GM20000 (cell line): ENCODE results near the gene EGLN3.

Experiments
- DNase-seq: peaks from one replicate; pipeline ENCODE4 v3.0.0; 2012; ENCODE audit warnings: low spot score
- TF ChIP-seq, protein P1 (sequence below): IDR thresholded peaks from 2 replicates; pipeline ENCODE4 v1.5.1; 2012; ENCODE audit warnings: mild to moderate bottlenecking, control low read depth; ENCODE audit errors: extremely low read depth, missing control alignments

EGLN3 gene

DNA sequence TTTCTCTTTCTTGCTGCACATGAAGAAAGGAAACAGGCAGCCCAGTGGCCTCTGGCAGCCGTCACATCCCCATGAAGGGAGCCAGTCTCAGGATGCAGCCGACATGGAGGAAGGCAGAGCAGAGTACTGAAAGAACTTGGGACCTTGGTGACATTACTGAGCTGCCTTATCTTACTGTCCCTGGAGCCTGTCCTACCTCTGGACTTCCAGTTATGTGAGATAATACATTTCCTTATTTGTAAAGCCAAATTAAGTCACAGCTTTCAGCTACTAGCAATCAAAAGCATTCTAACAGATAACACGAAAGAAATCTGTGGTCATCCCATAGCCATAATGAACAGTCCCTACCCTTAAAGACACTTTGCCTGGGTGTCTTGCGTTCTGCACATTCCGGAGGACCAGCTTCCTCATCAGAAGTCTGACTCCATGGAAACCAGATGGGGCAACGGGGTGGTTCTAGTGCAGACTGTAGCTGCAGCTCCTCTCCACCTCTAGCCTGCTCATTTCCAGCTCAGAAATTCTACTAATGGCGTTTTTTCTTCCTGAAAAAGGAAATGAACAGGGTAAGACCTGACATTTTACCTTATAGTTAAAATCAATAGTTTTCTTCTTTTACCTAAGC lies 7.8 kb upstream of the EGLN3 start:
- no peak for DNase-seq
- TF ChIP-seq, protein P1, sequence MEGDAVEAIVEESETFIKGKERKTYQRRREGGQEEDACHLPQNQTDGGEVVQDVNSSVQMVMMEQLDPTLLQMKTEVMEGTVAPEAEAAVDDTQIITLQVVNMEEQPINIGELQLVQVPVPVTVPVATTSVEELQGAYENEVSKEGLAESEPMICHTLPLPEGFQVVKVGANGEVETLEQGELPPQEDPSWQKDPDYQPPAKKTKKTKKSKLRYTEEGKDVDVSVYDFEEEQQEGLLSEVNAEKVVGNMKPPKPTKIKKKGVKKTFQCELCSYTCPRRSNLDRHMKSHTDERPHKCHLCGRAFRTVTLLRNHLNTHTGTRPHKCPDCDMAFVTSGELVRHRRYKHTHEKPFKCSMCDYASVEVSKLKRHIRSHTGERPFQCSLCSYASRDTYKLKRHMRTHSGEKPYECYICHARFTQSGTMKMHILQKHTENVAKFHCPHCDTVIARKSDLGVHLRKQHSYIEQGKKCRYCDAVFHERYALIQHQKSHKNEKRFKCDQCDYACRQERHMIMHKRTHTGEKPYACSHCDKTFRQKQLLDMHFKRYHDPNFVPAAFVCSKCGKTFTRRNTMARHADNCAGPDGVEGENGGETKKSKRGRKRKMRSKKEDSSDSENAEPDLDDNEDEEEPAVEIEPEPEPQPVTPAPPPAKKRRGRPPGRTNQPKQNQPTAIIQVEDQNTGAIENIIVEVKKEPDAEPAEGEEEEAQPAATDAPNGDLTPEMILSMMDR, result no peak

DNA sequence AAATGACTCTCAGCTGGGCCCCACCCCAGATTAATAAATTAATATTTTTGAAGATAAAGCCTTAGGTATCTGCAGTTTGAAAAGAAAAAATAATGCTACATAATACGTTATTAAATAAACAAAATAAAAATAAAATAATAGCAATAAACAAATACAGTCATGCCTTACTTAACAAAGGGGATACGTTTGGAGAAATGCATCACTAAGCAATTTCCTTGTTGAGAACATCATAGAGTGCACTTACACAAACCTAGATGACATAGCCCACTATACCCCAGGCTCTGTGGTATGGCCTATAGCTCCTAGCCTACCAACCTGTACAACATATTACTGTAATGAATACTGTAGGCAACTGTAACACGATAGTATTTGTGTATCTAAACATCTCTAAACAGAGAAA lies 7.1 kb upstream of the EGLN3 start:
- DNase-seq, result no peak
- TF ChIP-seq, protein P1, result no peak

DNA sequence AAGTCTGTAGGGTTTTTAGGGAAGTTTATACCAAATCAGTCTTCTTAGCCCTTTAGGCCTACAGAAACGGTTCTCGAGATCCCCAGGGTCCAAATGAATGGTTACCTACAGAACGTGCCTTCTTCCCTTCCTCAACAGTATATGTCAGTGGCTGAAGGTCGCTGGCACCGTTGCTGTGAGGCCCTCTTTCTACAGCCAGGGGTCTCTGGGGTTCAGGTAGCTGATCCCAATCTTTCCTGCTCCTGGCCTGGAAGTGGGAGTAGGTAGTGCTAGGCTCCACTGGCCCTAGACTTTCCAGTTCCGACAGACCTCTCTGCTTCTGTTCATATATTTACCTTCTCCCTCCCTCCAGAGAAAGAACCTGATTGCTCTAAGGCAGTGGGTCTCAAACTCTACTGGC lies 6.4 kb upstream of the EGLN3 start:
- TF ChIP-seq, protein P1, result no peak

GRCh38 chr14:33956640-33957039 lies 5.8 kb upstream of the EGLN3 start:
- DNase-seq, result no peak
- TF ChIP-seq, protein P1, result no peak

More for the DNA sequence above, 6.4 kb upstream of the EGLN3 start:
- no peak for DNase-seq

DNA sequence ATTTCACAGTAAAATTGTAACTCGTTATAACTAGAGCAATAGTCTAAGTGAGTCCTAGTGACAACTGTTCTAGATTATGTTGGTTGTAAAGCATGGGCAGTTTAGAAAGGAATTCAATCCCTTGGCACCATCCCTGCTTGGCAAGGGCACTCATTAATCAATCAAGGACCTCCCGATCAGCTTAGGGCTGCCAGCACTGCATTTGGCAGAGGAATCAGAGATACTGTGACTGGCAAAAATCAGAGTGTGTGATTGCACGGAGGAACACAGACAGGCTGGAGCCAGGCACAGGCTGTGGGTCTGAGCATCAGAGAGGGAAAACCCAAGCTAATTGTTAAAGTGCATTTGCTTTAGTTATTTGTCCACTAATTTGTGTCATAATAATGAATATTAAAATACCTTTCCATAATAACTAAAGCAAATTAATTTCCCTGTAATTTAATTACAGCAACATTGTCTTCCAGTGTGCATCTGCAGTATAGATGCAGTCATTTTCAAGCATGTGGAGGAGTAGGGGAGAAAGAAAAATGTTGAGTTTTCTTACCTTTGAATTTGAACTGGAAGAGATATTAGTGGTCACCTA lies 3.2 kb upstream of the EGLN3 start:
- no peak for DNase-seq
- TF ChIP-seq, protein P1, result no peak

GRCh38 chr14:33952541-33952940 lies 1.7 kb upstream of the EGLN3 start:
- no peak for DNase-seq
- TF ChIP-seq, protein P1, result no peak

- TF ChIP-seq, protein P1, result no peak
- DNase-seq, result no peak
Measured at GRCh38 chr14:33951183-33951840, 438 bp upstream of the EGLN3 start.
